IPS-15b (cell line): ENCODE data around the gene FRRS1.
A peak's percentile ranks its signal among the peaks of the same experiment; 100 is the strongest.
"Not testable (repeated sequence)": the region's sequence is repeated elsewhere in the genome, so short reads cannot be mapped to it uniquely, and the experiment has no call there.

ENCODE experiments used
- H3K27me3 ChIP-seq: one replicate; pipeline ENCODE4 v1.6.1; 2013; ENCODE audit warnings: low read length; ENCODE audit not compliant: control insufficient read depth, insufficient read depth
- H3K36me3 ChIP-seq: one replicate; pipeline ENCODE4 v1.6.1; 2013; ENCODE audit warnings: low read length; ENCODE audit not compliant: control insufficient read depth, insufficient read depth
- H3K4me1 ChIP-seq: one replicate; pipeline ENCODE4 v1.6.1; 2013; ENCODE audit warnings: mild to moderate bottlenecking, low read length; ENCODE audit not compliant: control insufficient read depth, insufficient read depth
- H3K4me3 ChIP-seq: one replicate; pipeline ENCODE4 v1.5.1; 2013; ENCODE audit warnings: low read depth, low read length
- H3K9ac ChIP-seq: one replicate; pipeline ENCODE4 v1.6.1; 2013; ENCODE audit warnings: low read depth, mild to moderate bottlenecking, low read length
- H3K9me3 ChIP-seq: one replicate; pipeline ENCODE4 v1.6.1; 2013; ENCODE audit warnings: mild to moderate bottlenecking, low read length; ENCODE audit not compliant: control insufficient read depth, insufficient read depth

FRRS1 gene

DNA sequence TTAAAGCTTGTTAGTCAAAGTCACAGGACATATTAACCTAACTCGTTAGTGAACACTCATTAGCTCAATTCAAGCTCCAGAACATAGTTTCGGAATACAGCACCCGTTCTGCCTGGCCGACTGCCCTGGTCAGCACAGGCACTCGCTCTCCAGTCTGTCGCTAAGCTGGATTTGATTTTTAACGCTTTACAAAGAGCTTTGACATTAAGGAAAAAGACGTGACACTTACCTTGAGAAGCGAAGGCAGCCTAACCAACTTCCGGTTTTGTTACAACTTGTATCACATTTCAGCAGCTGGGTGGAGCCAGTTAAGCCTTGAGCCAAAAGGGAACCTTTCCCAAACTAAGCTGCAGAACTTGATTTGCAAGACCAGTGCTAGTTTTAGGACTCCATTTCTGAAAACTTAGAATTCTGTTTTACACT, at the start of gene FRRS1:
FRRS1 (minus strand) TSS at position 258 of the 423 bp plus-strand sequence. CDS start 17,867 bp downstream, outside the sequence.
- H3K36me3 ChIP-seq = no peaks in the 10 kb centered on the region
- H3K4me3 ChIP-seq = peak within 1 kb of the TSS; percentile 73
- no peak within 1 kb of the TSS for H3K9ac ChIP-seq
- no peaks in the 10 kb centered on the region for H3K4me1 ChIP-seq
- H3K9me3 ChIP-seq = no peaks in the 10 kb centered on the region
- no peaks in the 10 kb centered on the region for H3K27me3 ChIP-seq

GRCh38 chr1:99814373-99814900, 48.0 kb upstream of the FRRS1 start:
- Histone ChIP-seq H3K27me3 (no peaks in the 10 kb centered on the region), H3K9ac (no peak overlapping the region), H3K9me3 (no peaks in the 10 kb centered on the region), H3K36me3 (no peaks in the 10 kb centered on the region), H3K4me1 (peaks cover 5% of the 10 kb centered on the region), H3K4me3 (no peak overlapping the region)

DNA sequence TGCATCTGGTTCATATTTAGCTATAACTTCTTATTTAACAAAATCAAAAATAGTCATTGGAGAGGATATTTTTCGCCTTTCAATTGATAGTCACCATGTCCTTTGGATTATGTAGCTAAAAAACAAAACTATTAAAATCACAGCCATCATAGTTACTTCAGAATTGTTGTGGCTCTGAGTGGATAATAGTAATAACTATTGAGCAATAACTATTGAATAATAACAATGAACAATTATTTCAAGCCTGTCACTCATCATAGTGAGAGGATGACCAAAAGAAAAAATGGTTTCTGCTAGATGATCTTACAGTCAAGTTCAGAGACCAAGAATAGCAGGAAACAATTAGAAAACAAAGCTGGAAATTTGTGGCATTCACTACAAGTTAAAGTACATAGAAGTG, 45.3 kb upstream of the FRRS1 start:
- Histone ChIP-seq H3K4me3 (no peak overlapping the region), H3K9me3 (no peaks in the 10 kb centered on the region), H3K4me1 (peaks cover 7% of the 10 kb centered on the region), H3K36me3 (no peaks in the 10 kb centered on the region), H3K27me3 (no peaks in the 10 kb centered on the region), H3K9ac (no peak overlapping the region)

DNA sequence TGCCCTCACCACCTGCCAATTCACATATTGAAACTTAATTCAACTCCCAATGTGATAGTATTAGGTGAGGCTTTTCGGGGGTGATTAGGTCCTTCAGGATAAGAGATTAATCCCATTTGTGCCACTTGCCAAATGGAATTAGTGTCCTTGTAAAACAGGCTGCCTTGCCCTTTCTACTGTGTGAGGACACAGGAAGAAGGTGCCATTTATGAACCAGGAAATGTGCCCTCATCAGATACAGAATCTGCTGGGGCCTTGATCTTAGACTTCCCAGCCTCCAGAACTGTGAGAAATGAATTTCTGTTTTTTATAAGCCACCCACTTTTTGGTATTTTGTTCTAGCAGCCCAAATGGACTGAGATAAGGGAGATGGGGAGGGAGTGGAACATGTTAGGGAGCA, 44.6 kb upstream of the FRRS1 start:
- Histone ChIP-seq H3K27me3 (no peaks in the 10 kb centered on the region), H3K36me3 (no peaks in the 10 kb centered on the region), H3K4me1 (peaks cover 7% of the 10 kb centered on the region), H3K9ac (no peak overlapping the region), H3K4me3 (no peak overlapping the region), H3K9me3 (no peaks in the 10 kb centered on the region)

- Histone ChIP-seq H3K9me3 (no peaks in the 10 kb centered on the region), H3K36me3 (no peaks in the 10 kb centered on the region), H3K9ac (no peak overlapping the region), H3K4me3 (no peak overlapping the region), H3K4me1 (peaks cover 2% of the 10 kb centered on the region), H3K27me3 (no peaks in the 10 kb centered on the region)
Measured at GRCh38 chr1:99808391-99809115, 42.1 kb upstream of the FRRS1 start.

- Histone ChIP-seq H3K4me3 (no peak overlapping the region), H3K4me1 (peaks cover 2% of the 10 kb centered on the region), H3K9ac (no peak overlapping the region), H3K27me3 (no peaks in the 10 kb centered on the region), H3K9me3 (no peaks in the 10 kb centered on the region), H3K36me3 (no peaks in the 10 kb centered on the region)
Measured at GRCh38 chr1:99806882-99807281, 40.4 kb upstream of the FRRS1 start.

DNA sequence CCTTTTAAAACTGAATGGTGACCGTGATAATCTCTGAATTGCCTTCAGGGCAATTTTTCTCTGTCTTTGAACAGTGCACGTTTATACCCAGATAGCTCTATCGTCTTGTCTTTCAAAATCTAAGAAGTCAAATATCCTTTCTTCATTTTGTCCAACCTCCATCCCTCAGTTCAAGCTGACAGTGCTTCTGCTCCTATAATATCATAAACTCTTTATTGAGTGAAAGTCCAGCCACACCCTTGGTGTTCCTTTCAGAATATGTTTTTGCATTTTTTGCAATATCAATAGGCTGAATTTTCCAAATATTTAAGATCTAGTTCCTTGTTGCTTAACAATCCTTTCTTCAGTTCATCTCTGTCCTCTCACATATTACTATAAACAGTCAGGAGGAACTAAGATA, 35.1 kb upstream of the FRRS1 start:
- no peaks in the 10 kb centered on the region for H3K27me3 ChIP-seq
- H3K4me1 ChIP-seq = peaks cover 2% of the 10 kb centered on the region
- no peak overlapping the region for H3K9ac ChIP-seq
- H3K36me3 ChIP-seq = no peaks in the 10 kb centered on the region
- no peak overlapping the region for H3K4me3 ChIP-seq
- H3K9me3 ChIP-seq = no peaks in the 10 kb centered on the region

DNA sequence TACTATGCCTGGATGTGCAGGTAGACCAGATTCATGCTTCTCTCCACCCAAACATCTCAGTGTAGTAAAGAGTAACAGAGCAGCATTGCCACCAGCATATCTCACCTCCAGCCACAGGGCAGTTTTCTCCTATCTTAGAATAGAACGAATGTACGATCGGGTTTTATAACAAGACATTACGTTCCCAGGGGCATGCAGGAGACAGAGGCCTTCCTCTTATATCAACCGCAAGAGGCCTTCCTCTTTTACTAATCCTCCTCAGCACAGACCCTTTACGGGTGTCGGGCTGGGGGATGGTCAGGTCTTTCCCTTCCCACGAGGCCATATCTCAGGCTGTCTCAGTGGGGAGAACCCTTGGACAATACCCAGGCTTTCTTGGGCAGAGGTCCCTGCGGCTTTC, 27.4 kb upstream of the FRRS1 start:
- H3K9me3 ChIP-seq, H3K9ac ChIP-seq, H3K4me1 ChIP-seq, H3K36me3 ChIP-seq, H3K27me3 ChIP-seq, H3K4me3 ChIP-seq: not testable (repeated sequence)

- Histone ChIP-seq H3K9ac (no peak overlapping the region), H3K4me3 (no peak overlapping the region), H3K36me3 (no peaks in the 10 kb centered on the region), H3K9me3 (no peaks in the 10 kb centered on the region), H3K4me1 (no peaks in the 10 kb centered on the region), H3K27me3 (no peaks in the 10 kb centered on the region)
Measured at GRCh38 chr1:99789715-99790114, 23.3 kb upstream of the FRRS1 start.

DNA sequence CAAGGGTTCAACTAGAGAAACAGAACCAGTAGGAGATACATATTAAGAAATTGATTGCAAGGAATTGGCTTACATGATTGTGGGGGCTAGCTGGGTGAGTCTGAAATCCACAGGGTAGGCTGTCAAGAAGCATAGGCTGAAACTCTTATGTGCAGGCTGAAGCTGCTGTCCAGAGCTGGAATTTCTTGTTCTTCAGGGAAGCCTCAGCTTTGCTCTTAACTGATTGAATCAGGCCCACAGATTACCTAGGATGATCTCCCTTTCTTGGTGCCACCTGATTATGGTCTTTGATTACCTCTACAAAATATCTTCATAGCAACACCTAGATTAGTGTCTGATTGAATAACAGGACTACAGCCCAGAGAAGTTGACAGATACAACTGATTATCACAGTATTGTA, 22.5 kb upstream of the FRRS1 start:
- Histone ChIP-seq H3K9ac (no peak overlapping the region), H3K36me3 (no peaks in the 10 kb centered on the region), H3K4me1 (no peaks in the 10 kb centered on the region), H3K4me3 (no peak overlapping the region), H3K9me3 (no peaks in the 10 kb centered on the region), H3K27me3 (no peaks in the 10 kb centered on the region)

- Histone ChIP-seq H3K4me3 (no peak overlapping the region), H3K4me1 (no peaks in the 10 kb centered on the region), H3K36me3 (no peaks in the 10 kb centered on the region), H3K9ac (no peak overlapping the region), H3K27me3 (no peaks in the 10 kb centered on the region), H3K9me3 (no peaks in the 10 kb centered on the region)
Measured at GRCh38 chr1:99786751-99787501, 20.5 kb upstream of the FRRS1 start.

- Histone ChIP-seq H3K4me3 (no peak overlapping the region), H3K9me3 (no peaks in the 10 kb centered on the region), H3K4me1 (no peaks in the 10 kb centered on the region), H3K9ac (no peak overlapping the region), H3K36me3 (no peaks in the 10 kb centered on the region), H3K27me3 (no peaks in the 10 kb centered on the region)
Measured at GRCh38 chr1:99784809-99785255, 18.4 kb upstream of the FRRS1 start.
